Right cardiac atrium (tissue), 5 donors: ENCODE data around the gene SPOUT1. TPM values are rescaled to one million over a fixed set of nuclear protein-coding genes. Genes with fewer than 3 reads are reported as not detected.
A peak's percentile ranks its signal among the peaks of the same experiment; 100 is the strongest.

ENCODE experiments used
- ATAC-seq, 2 donors: fragments of 200-7000 bp; cut with Tn5 transposase; one replicate each; pipeline versions ENCODE4 v1.8.0 to v1.9.1; 2020; ENCODE audit warnings: moderate library complexity in 2 of 2, mild to moderate bottlenecking in 1 of 2
- DNase-seq, 3 donors: peaks; one replicate each; pipeline ENCODE4 v3.0.0-alpha.2; 2020
- H3K27ac ChIP-seq: one replicate; pipeline ENCODE4 v1.5.1; 2013; ENCODE audit warnings: mild to moderate bottlenecking, low read length, control low read depth, moderate library complexity
- H3K27me3 ChIP-seq: one replicate; pipeline ENCODE4 v1.6.1; 2013; ENCODE audit not compliant: control insufficient read depth, insufficient read depth
- H3K4me1 ChIP-seq: one replicate; pipeline ENCODE4 v1.6.1; 2013; ENCODE audit warnings: low read length; ENCODE audit not compliant: control insufficient read depth, insufficient read depth
- H3K4me3 ChIP-seq: one replicate; pipeline ENCODE4 v1.5.1; 2013; ENCODE audit warnings: low read length, control low read depth
- H3K9me3 ChIP-seq: one replicate; pipeline ENCODE4 v1.6.1; 2013; ENCODE audit warnings: low read length; ENCODE audit not compliant: control insufficient read depth
- WGBS: extraction: QIAGEN DNeasy Blood & Tissue Kit; methylation state at CpG from one replicate; pipeline ENCODE4 v1.1.7; 2013; 5-methylcytosine and 5-hydroxymethylcytosine counted together
- intact Hi-C, 4 donors: fragments of 100-400 bp; cut with DNase I; formaldehyde crosslinking; loops; one replicate each; pipeline versions ENCODE4 v1.11.0 to v1.14.0; 2022 to 2023
- polyA plus RNA-seq: library from polyadenylated mRNA; stranded (reverse); fragments of 200-250 nt; gene quantifications from one replicate; pipeline ENCODE4 v1.2.3, GENCODE V29; 2013
- total RNA-seq, 4 donors: library from RNA; stranded (reverse); fragmentation: NEBNext Ultra II Directional; extraction: Animal tissue kit (Norgen Biotek cat#: 25700); gene quantifications; one replicate each; pipeline ENCODE4 v1.2.1, GENCODE V29; 2021
- donor health status: healthy with polysubstance abuse.
- donor health status: DM: no; HTN: yes; CAD: no.
- donor health status: DM: no; HTN: no; CAD: no.
- donor health status: DM: no; HTN: yes; CAD: no; lungs with severe emphysema.
- donor health status: DM: yes; HTN: yes; CAD: no.

SPOUT1 gene
- total and polyA plus RNA-seq, 5 donors, result 11.9 to 22.1 (median 14.9) TPM

- Histone ChIP-seq H3K4me3 (no peak overlapping the region), H3K9me3 (no peaks in the 10 kb centered on the region), H3K27ac (no peak overlapping the region), H3K27me3 (no peaks in the 10 kb centered on the region), H3K4me1 (peaks cover 8% of the 10 kb centered on the region)
- ATAC-seq (no peak), DNase-seq (no peak)
- WGBS, result 87% methylated on average over 16 of the region's 16 CpGs
- intact Hi-C loops, result no loop called here
These were observed 7.8 kb downstream of the SPOUT1 start for GRCh38 chr9:128821584-128822406.

- intact Hi-C loops, result no loop called here
- no peak overlapping the region for H3K27ac ChIP-seq
These were observed 8.7 kb downstream of the SPOUT1 start for GRCh38 chr9:128820665-128821583.

GRCh38 chr9:128819716-128820664 is 9.6 kb downstream of the SPOUT1 start:
- Histone ChIP-seq H3K27me3 (no peaks in the 10 kb centered on the region), H3K9me3 (no peaks in the 10 kb centered on the region), H3K27ac (peak overlapping the region; percentile 25), H3K4me1 (peaks cover 8% of the 10 kb centered on the region), H3K4me3 (no peak overlapping the region)
- peak; percentile 15 to 44 for ATAC-seq
- 45% methylated on average over 18 of the region's 18 CpGs for WGBS
- intact Hi-C loops, result no loop called here
- DNase-seq, result peak; percentile 67 to 84 (median 84)

More at GRCh38 chr9:128820665-128821583, 8.7 kb downstream of the SPOUT1 start:
- 86% methylated on average over 24 of the region's 24 CpGs for WGBS
- no peak for ATAC-seq
- H3K4me3 ChIP-seq, result no peak overlapping the region
- H3K4me1 ChIP-seq, result peaks cover 8% of the 10 kb centered on the region
- H3K9me3 ChIP-seq, result no peaks in the 10 kb centered on the region
- no peaks in the 10 kb centered on the region for H3K27me3 ChIP-seq
- DNase-seq, result no peak

DNA sequence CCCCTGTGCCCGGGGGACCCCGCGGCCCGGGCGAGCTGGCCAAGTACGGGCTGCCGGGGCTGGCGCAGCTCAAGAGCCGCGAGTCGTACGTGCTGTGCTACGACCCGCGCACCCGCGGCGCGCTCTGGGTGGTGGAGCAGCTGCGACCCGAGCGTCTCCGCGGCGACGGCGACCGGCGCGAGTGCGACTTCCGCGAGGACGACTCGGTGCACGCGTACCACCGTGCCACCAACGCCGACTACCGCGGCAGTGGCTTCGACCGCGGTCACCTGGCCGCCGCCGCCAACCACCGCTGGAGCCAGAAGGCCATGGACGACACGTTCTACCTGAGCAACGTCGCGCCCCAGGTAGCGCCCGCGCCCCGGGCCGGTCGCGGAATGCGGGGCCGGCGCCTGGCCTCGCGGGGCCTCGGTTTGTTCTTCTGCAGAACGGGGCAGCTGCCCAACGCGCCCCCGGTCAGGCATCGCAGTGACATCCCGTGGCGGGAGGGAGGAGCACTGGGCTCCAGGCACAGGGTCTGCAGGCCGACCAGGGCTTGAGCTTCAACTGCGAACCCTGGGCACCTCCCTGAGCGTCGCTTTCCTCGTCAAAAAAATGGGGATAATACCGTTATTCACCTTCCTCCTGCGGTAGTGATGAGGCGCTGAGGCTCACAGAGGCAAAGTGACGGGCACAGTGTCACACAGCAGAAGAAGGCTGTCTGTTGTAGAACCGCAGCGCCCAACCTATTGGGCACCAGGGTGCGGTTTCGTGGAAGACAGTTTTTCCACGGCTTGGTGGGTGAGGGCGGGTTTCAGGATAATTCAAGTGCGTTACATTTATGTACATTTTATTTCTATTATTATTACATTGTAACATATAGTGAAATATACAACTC is 10.5 kb downstream of the SPOUT1 start:
- ATAC-seq, result peak; percentile 5
- peak; percentile 34 to 82 (median 81) for DNase-seq

GRCh38 chr9:128818099-128818838 is 11.3 kb downstream of the SPOUT1 start, which contains the start of gene ENDOG:
Gene ENDOG (plus strand): TSS chr9:128818500. CDS start chr9:128818685, 185 bp downstream.
- ATAC-seq, result peak; percentile 93 to 94

More for the DNA sequence above, 10.5 kb downstream of the SPOUT1 start:
- Histone ChIP-seq H3K4me3 (peak overlapping the region; percentile 47), H3K9me3 (no peaks in the 10 kb centered on the region), H3K27ac (peak overlapping the region; percentile 85), H3K27me3 (no peaks in the 10 kb centered on the region), H3K4me1 (peaks cover 8% of the 10 kb centered on the region)
- 5% methylated on average over 90 of the region's 90 CpGs for WGBS
- intact Hi-C loops, result no loop called here

DNA sequence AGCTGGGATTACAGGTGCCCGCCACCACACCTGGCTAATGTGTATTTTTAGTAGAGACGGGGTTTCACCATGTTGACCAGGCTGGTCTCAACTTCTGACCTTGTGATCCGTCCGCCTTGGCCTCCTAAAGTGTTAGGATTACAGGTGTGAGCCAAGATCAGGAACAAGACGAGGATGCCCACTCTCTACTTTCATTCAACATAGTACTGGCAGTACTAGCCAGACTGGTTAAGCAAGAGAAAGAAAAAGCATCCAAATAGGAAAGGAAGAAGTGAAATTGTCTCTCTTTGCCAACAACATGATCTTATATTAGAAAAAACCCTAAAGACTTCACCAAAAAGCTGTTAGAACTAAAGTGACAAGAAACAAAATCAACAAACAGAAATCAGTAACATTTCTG is 18.7 kb downstream of the SPOUT1 start:
- no peak overlapping the region for H3K4me3 ChIP-seq
- no peaks in the 10 kb centered on the region for H3K9me3 ChIP-seq
- no peaks in the 10 kb centered on the region for H3K27me3 ChIP-seq
- DNase-seq (no peak), ATAC-seq (no peak)
- intact Hi-C loops, result no loop called here
- H3K27ac ChIP-seq, result no peak overlapping the region
- no peaks in the 10 kb centered on the region for H3K4me1 ChIP-seq
- WGBS, result 75% methylated on average over 5 of the region's 5 CpGs

More at GRCh38 chr9:128818099-128818838, 11.3 kb downstream of the SPOUT1 start, which contains the start of gene ENDOG:
- WGBS, result under 1% methylated on average over 70 of the region's 70 CpGs
- Histone ChIP-seq H3K4me3 (peak within 1 kb of the TSS; percentile 47), H3K9me3 (no peaks in the 10 kb centered on the region), H3K27ac (peak within 1 kb of the TSS; percentile 85), H3K4me1 (peaks cover 8% of the 10 kb centered on the region), H3K27me3 (no peaks in the 10 kb centered on the region)
- intact Hi-C loops, result no loop called here
- peak; percentile 98 to 99 (median 99) for DNase-seq

GRCh38 chr9:128809831-128810230 is 19.8 kb downstream of the SPOUT1 start:
- Histone ChIP-seq H3K27me3 (no peaks in the 10 kb centered on the region), H3K9me3 (no peaks in the 10 kb centered on the region), H3K4me1 (no peaks in the 10 kb centered on the region), H3K4me3 (no peak overlapping the region), H3K27ac (no peak overlapping the region)
- intact Hi-C loops, result no loop called here
- 68% methylated on average over 2 of the region's 2 CpGs for WGBS
- ATAC-seq (no peak), DNase-seq (no peak)

- 94% methylated on average over 12 of the region's 12 CpGs for WGBS
- DNase-seq, result no peak
- ATAC-seq, result peak; percentile 30 to 39
- H3K9me3 ChIP-seq, result no peaks in the 10 kb centered on the region
- H3K27me3 ChIP-seq, result no peaks in the 10 kb centered on the region
- no peaks in the 10 kb centered on the region for H3K4me1 ChIP-seq
- no peak overlapping the region for H3K27ac ChIP-seq
- no peak overlapping the region for H3K4me3 ChIP-seq
- intact Hi-C loops, result no loop called here
These were observed 20.5 kb downstream of the SPOUT1 start for GRCh38 chr9:128809036-128809599.

- 84% methylated on average over 3 of the region's 3 CpGs for WGBS
- intact Hi-C loops, result no loop called here
- H3K4me3 ChIP-seq, result no peak overlapping the region
- no peaks in the 10 kb centered on the region for H3K9me3 ChIP-seq
- no peaks in the 10 kb centered on the region for H3K27me3 ChIP-seq
- DNase-seq, result no peak
- ATAC-seq, result no peak
- no peaks in the 10 kb centered on the region for H3K4me1 ChIP-seq
- H3K27ac ChIP-seq, result no peak overlapping the region
These were observed 21.1 kb downstream of the SPOUT1 start for GRCh38 chr9:128808543-128808942.
